RWPE1 (cell line): ENCODE measurements around the gene PRAMEF13.
"Not testable (repeated sequence)": the region's sequence is repeated elsewhere in the genome, so short reads cannot be mapped to it uniquely, and the experiment has no call there.

Source experiments
- CTCF ChIA-PET: fragments of 350-600 bp; sonication (Branson Sonifier 250); formaldehyde crosslinking; extraction: SDS; loops from one replicate; lab custom pipeline; 2021; lab: Yijun Ruan, JAX
- POLR2A ChIA-PET: fragments of 400-600 bp; formaldehyde crosslinking; extraction: SDS; loops from one replicate; lab custom pipeline; 2020; ENCODE audit warnings: antibody characterized with exemption; ENCODE audit not compliant: low non-redundant PET; lab: Yijun Ruan, JAX
- DNase-seq: peaks from one replicate; pipeline ENCODE4 v3.0.0; 2012; ENCODE audit warnings: low spot score
- H3K27ac ChIP-seq: fragments of 450-650 bp; 2 replicates; pipeline ENCODE4 v1.5.1; 2017
- TF ChIP-seq, protein P1 (sequence below): fragments of 450-650 bp; conservative IDR thresholded peaks from 2 replicates; pipeline ENCODE4 v1.5.1; 2017; ENCODE audit warnings: low read depth, mild to moderate bottlenecking

PRAMEF13 gene

GRCh38 chr1:13201309-13201708 is at the start of gene PRAMEF13:
Gene PRAMEF13 (minus strand): TSS chr1:13201409. CDS start chr1:13199589, 1,820 bp downstream.
- CTCF ChIA-PET, DNase-seq, H3K27ac ChIP-seq, POLR2A ChIA-PET: not testable (repeated sequence)

DNA sequence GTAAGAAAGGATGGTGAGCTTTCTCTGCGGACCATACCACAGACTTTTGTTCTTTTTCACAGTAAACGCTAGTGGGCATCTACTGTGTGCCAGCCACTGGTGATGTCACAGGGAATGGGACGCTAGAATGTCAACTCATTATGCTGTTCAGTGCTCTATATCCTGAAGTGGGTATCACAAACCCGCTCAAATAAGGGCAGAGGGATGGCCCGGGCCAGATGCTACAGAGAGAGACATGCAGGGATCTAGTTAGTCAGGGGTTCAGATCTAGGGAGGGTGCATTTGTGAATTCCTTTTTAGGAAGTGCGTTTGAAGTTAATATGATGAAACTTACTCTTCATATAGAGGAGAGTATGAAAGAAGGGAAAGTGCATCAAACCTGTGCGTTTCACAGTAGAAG is 45.9 kb upstream of the PRAMEF13 start:
- CTCF ChIA-PET, H3K27ac ChIP-seq, DNase-seq, POLR2A ChIA-PET: not testable (repeated sequence)

DNA sequence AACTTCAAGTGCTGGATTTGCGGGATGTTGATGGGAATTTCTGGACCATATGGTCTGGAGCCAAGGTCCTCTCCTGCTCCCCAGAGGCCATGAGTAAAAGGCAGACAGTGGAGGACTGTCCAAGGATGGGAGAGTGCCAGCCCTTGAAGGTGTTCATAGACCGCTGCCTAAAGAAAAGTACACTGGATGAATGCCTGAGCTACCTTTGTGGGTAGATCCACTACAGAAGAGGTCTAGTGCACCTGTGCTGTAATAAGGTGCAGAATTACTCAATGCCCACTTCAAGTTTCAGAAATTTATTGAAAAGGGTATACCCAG is 45.3 kb upstream of the PRAMEF13 start:
- POLR2A ChIA-PET = not testable (repeated sequence)

GRCh38 chr1:13245841-13246553 is 44.8 kb upstream of the PRAMEF13 start:
- H3K27ac ChIP-seq, POLR2A ChIA-PET, DNase-seq, CTCF ChIA-PET: not testable (repeated sequence)

More for the DNA sequence above, 45.3 kb upstream of the PRAMEF13 start:
- DNase-seq, CTCF ChIA-PET, H3K27ac ChIP-seq: not testable (repeated sequence)

DNA sequence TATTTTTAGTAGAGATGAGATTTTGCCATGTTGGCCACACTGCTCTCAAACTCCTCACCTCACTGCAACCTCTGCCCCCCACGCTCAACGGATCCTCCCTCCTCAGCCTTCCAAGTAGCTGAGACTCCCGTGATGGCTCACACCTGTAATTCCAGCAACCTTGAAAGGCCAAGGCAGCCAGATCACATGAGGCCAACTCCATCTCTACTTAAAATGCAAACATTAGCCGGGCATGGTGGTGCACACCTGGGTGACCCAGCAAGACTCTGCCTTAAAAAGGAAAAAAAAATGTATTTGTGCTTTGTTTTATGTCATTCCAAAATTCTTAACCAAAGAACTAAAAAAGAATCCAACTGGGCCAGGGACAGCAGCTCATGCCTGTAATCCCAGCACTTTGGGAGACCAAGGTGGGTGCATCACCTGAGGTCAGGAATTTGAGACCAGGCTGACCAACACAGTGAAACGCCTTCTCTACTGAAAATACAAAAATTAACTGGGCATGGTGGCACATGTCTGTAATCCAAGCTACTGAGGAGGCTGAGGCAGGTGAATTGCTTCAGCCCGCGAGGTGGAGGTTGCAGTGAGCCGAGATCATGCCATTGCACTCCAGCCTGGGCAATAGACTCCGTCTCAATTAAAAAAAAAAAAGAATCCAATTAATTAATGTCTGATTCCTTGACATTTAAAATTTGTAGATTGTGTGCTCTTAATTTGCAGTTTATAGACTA is 42.5 kb upstream of the PRAMEF13 start:
- DNase-seq, CTCF ChIA-PET, H3K27ac ChIP-seq, POLR2A ChIA-PET: not testable (repeated sequence)

- DNase-seq, H3K27ac ChIP-seq, POLR2A ChIA-PET, CTCF ChIA-PET: not testable (repeated sequence)
Measured at GRCh38 chr1:13239633-13240032, 38.4 kb upstream of the PRAMEF13 start.

GRCh38 chr1:13237572-13237971 is 36.4 kb upstream of the PRAMEF13 start:
- POLR2A ChIA-PET, DNase-seq, CTCF ChIA-PET: not testable (repeated sequence)

GRCh38 chr1:13234057-13234456 is 32.8 kb upstream of the PRAMEF13 start:
- H3K27ac ChIP-seq, DNase-seq, POLR2A ChIA-PET, CTCF ChIA-PET: not testable (repeated sequence)

More at GRCh38 chr1:13237572-13237971, 36.4 kb upstream of the PRAMEF13 start:
- H3K27ac ChIP-seq = not testable (repeated sequence)

GRCh38 chr1:13232056-13232455 is 30.8 kb upstream of the PRAMEF13 start:
- CTCF ChIA-PET, POLR2A ChIA-PET, DNase-seq, H3K27ac ChIP-seq: not testable (repeated sequence)

DNA sequence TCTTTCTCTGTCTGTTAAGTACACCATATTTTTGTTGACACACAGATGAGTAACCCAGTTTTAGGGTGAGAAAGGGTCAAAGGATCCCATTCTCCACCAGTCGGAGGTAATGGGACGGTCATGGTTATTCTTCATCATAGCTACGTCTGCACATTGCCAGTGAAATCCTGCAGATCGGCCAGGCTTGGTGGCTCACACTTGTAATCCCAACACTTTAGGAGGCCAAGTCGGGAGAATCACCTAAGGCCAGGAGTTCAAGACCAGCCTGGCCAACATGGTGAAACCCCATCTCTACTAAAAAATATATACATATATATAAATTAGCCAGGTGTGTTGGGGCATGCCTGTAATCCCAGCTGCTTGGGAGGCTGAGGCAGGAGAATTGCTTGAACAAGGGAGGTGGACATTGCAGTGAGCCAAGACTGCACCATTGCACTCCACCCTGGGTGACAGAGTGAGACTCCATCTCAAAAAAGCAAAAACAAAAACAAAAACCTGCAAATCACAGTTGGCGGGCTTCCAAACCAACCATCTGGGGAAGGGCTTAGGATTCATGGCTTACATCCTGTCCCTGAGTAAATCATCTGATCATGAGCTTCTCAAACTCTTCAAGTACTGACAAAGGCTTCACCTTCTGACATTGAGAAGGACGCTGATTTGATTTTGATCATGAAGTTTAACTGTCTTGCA is 30.0 kb upstream of the PRAMEF13 start:
- H3K27ac ChIP-seq, CTCF ChIA-PET, DNase-seq: not testable (repeated sequence)
- POLR2A ChIA-PET = interaction anchor here (0.6 kb wide), 1 partner anchor 470 kb away, joined by 3 read pairs; no protein-coding TSS in a partner anchor

DNA sequence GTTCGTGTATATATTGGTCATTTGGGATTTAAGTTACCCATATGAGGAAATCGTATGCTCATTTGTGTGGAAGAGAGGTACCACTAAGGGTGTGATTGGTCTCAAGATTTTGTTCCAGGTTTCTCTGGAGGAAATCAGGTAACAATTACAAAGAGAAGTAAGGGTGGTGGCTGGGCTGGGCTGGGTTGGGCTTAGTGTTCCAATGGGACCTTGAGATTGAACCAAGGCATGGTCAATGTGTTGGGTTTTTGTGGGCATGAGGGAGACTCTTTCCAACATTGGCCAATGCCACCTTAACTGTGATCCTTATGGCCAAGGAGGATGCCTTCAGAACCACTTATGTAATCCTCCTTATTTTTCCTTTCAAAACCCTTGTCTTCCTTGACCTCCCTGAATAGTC is 29.4 kb upstream of the PRAMEF13 start:
- CTCF ChIA-PET, H3K27ac ChIP-seq, DNase-seq, POLR2A ChIA-PET: not testable (repeated sequence)

DNA sequence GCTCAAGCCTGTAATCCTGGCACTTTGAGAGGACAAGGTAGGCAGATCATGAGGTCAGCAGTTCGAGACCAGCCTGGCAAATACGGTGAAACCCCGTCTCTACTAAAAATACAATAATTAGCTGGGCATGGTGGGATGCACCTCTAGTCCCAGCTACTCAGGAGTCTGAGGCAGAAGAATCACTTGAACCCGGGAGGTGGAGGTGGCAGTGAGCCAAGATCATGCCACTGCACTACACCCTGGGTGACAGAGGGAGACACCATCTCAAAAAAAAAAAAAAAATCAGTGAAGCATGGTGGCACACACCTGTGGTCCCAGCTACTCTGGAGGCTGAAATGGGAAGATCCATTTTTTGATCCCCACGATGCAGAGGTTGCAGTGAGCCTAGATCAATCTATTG is 28.9 kb upstream of the PRAMEF13 start:
- CTCF ChIA-PET, POLR2A ChIA-PET, H3K27ac ChIP-seq, DNase-seq: not testable (repeated sequence)

DNA sequence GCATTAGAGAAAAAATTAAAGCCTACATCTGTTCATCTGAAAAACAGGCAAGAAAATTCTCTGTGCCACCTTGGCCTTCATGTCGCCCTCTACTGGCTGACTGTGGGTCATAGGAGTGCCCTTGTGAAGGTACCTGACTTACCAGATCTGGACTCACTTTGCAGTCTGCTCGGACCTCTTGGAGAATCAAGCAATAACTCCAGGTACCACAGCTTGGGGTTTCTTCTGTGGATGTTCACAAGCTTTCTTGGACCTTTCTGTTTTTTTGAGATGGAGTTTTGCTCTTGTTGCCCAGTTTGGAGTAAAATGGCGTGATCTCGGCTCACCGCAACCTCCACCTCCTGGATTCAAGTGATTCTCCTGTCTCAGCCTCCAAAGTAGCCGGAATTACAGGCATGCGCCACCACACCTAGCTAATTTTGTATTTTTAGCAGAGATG is 27.2 kb upstream of the PRAMEF13 start:
- TF ChIP-seq, protein P1, sequence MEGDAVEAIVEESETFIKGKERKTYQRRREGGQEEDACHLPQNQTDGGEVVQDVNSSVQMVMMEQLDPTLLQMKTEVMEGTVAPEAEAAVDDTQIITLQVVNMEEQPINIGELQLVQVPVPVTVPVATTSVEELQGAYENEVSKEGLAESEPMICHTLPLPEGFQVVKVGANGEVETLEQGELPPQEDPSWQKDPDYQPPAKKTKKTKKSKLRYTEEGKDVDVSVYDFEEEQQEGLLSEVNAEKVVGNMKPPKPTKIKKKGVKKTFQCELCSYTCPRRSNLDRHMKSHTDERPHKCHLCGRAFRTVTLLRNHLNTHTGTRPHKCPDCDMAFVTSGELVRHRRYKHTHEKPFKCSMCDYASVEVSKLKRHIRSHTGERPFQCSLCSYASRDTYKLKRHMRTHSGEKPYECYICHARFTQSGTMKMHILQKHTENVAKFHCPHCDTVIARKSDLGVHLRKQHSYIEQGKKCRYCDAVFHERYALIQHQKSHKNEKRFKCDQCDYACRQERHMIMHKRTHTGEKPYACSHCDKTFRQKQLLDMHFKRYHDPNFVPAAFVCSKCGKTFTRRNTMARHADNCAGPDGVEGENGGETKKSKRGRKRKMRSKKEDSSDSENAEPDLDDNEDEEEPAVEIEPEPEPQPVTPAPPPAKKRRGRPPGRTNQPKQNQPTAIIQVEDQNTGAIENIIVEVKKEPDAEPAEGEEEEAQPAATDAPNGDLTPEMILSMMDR = peak; percentile 20; the same call in 1 of the 2 replicates
- CTCF ChIA-PET = no interaction called here
- POLR2A ChIA-PET = no interaction called here

GRCh38 chr1:13227271-13228055 is 26.3 kb upstream of the PRAMEF13 start:
- CTCF ChIA-PET, H3K27ac ChIP-seq, DNase-seq, POLR2A ChIA-PET: not testable (repeated sequence)

More for the DNA sequence above, 27.2 kb upstream of the PRAMEF13 start:
- no peak for DNase-seq
- H3K27ac ChIP-seq = no peak overlapping the region

GRCh38 chr1:13225675-13226204 is 24.5 kb upstream of the PRAMEF13 start, which contains the start of gene PRAMEF18:
Gene PRAMEF18 (minus strand): TSS chr1:13226154. CDS start chr1:13226106, 48 bp downstream.
- H3K27ac ChIP-seq, CTCF ChIA-PET, DNase-seq, POLR2A ChIA-PET: not testable (repeated sequence)
